ENCODE measurements around the gene NCR1. TPM values are rescaled to one million over a fixed set of nuclear protein-coding genes. Genes with fewer than 3 reads are reported as not detected.
"Not testable (repeated sequence)": the region's sequence is repeated elsewhere in the genome, so short reads cannot be mapped to it uniquely, and the experiment has no call there.

Gene NCR1
- total RNA-seq, 4 donors from 2014 or later = not detected

GRCh38 chr19:54888239-54888638, 17.7 kb upstream of the NCR1 start:
- Histone ChIP-seq H3K27me3 (no peaks in the 10 kb centered on the region), H3K36me3 (no peaks in the 10 kb centered on the region), H3K4me3 (replicated peaks in 1 of 3) (no peak overlapping the region), H3K27ac (no peak overlapping the region), H3K4me1 (no peaks in the 10 kb centered on the region), H3K9me3 (no peaks in the 10 kb centered on the region)
- intact Hi-C loops (cut with DNase I) = no loop called here
- 90 to 92% methylated on average over 10 of the region's 10 CpGs for WGBS, 2 donors
- no peak for DNase-seq
- TF ChIP-seq CTCF (IDR thresholded peaks at IDR 0.05) (no peak), POLR2A (IDR thresholded peaks at IDR 0.05) (no peak)

- H3K9me3 ChIP-seq = no peaks in the 10 kb centered on the region
- H3K4me3 ChIP-seq (replicated peaks in 1 of 3) = no peak overlapping the region
- no peak for DNase-seq
- no peak overlapping the region for H3K27ac ChIP-seq
- intact Hi-C loops (cut with DNase I) = no loop called here
- H3K27me3 ChIP-seq = no peaks in the 10 kb centered on the region
- TF ChIP-seq POLR2A (IDR thresholded peaks at IDR 0.05) (no peak), CTCF (IDR thresholded peaks at IDR 0.05) (no peak)
- 81 to 90% methylated on average over 11 of the region's 11 CpGs for WGBS, 2 donors
- no peaks in the 10 kb centered on the region for H3K4me1 ChIP-seq
- no peaks in the 10 kb centered on the region for H3K36me3 ChIP-seq
These were observed 16.4 kb upstream of the NCR1 start for GRCh38 chr19:54889566-54889965.

GRCh38 chr19:54893406-54893805, 12.5 kb upstream of the NCR1 start:
- Histone ChIP-seq H3K27ac (no peak overlapping the region), H3K27me3 (no peaks in the 10 kb centered on the region), H3K4me3 (replicated peaks in 1 of 3) (no peak overlapping the region), H3K36me3 (no peaks in the 10 kb centered on the region), H3K9me3 (no peaks in the 10 kb centered on the region), H3K4me1 (no peaks in the 10 kb centered on the region)
- TF ChIP-seq POLR2A (IDR thresholded peaks at IDR 0.05) (no peak), CTCF (IDR thresholded peaks at IDR 0.05) (no peak)
- no peak for DNase-seq
- intact Hi-C loops (cut with DNase I) = no loop called here
- WGBS, 2 donors = 29 to 39% methylated on average over 7 of the region's 7 CpGs

- DNase-seq; H3K9me3 ChIP-seq; H3K36me3 ChIP-seq; H3K4me1 ChIP-seq; intact Hi-C loops (cut with DNase I); H3K4me3 ChIP-seq (replicated peaks in 1 of 3); H3K27me3 ChIP-seq; H3K27ac ChIP-seq: not testable (repeated sequence)
- WGBS, 2 donors = 86 to 88% methylated on average over 16 of the region's 16 CpGs
These were observed 11.8 kb upstream of the NCR1 start for GRCh38 chr19:54894106-54894505.

GRCh38 chr19:54896036-54896435, 9.9 kb upstream of the NCR1 start:
- Histone ChIP-seq H3K36me3 (no peaks in the 10 kb centered on the region), H3K4me1 (no peaks in the 10 kb centered on the region), H3K4me3 (replicated peaks in 1 of 3) (no peak overlapping the region), H3K27ac (no peak overlapping the region), H3K27me3 (no peaks in the 10 kb centered on the region), H3K9me3 (no peaks in the 10 kb centered on the region)
- no peak for DNase-seq
- 78 to 82% methylated on average over 2 of the region's 2 CpGs for WGBS, 2 donors
- no peak for TF ChIP-seq CTCF (IDR thresholded peaks at IDR 0.05)
- TF ChIP-seq POLR2A (IDR thresholded peaks at IDR 0.05) = no peak
- intact Hi-C loops (cut with DNase I) = no loop called here

GRCh38 chr19:54898685-54899084, 7.3 kb upstream of the NCR1 start:
- intact Hi-C loops (cut with DNase I); H3K27ac ChIP-seq; H3K4me3 ChIP-seq (replicated peaks in 1 of 3); H3K36me3 ChIP-seq; H3K9me3 ChIP-seq; H3K27me3 ChIP-seq; DNase-seq; H3K4me1 ChIP-seq: not testable (repeated sequence)
- 51 to 58% methylated on average over 7 of the region's 7 CpGs for WGBS, 2 donors

- H3K27ac ChIP-seq; DNase-seq; H3K36me3 ChIP-seq; intact Hi-C loops (cut with DNase I); H3K27me3 ChIP-seq; H3K4me3 ChIP-seq (replicated peaks in 1 of 3); H3K4me1 ChIP-seq; H3K9me3 ChIP-seq: not testable (repeated sequence)
- WGBS, 2 donors = 76 to 86% methylated on average over 9 of the region's 9 CpGs
These were observed 6.3 kb upstream of the NCR1 start for GRCh38 chr19:54899646-54900045.

- H3K27me3 ChIP-seq; H3K9me3 ChIP-seq; H3K27ac ChIP-seq; DNase-seq; H3K36me3 ChIP-seq; H3K4me1 ChIP-seq; H3K4me3 ChIP-seq (replicated peaks in 1 of 3); intact Hi-C loops (cut with DNase I): not testable (repeated sequence)
- WGBS, 2 donors = 75 to 77% methylated on average over 8 of the region's 8 CpGs
These were observed 4.8 kb upstream of the NCR1 start for GRCh38 chr19:54901153-54901552.
